HG02970 (cell line): ENCODE results near the gene P2RX5.
"Not testable (repeated sequence)": the region's sequence is repeated elsewhere in the genome, so short reads cannot be mapped to it uniquely, and the experiment has no call there.

Source experiments
- ATAC-seq: cut with Tn5 transposase; IDR thresholded peaks from one replicate; pipeline ENCODE4 v1.9.1; 2021; ENCODE audit warnings: mild to moderate bottlenecking, moderate library complexity, moderate number of reproducible peaks; ENCODE audit not compliant: unreplicated experiment, low FRiP score

The P2RX5 gene

GRCh38 chr17:3695723-3696411 is at the start of gene P2RX5:
Gene P2RX5, minus strand, starts transcription at chr17:3696155. Its CDS starts 150 bp downstream, at chr17:3696005.
- no peak for ATAC-seq

GRCh38 chr17:3745071-3745470 is 49.1 kb upstream of the P2RX5 start:
- no peak for ATAC-seq

GRCh38 chr17:3744014-3744413 is 48.1 kb upstream of the P2RX5 start:
- no peak for ATAC-seq

- ATAC-seq = no peak
Measured at GRCh38 chr17:3740611-3741073, 44.7 kb upstream of the P2RX5 start.

- ATAC-seq = no peak
Measured at GRCh38 chr17:3739422-3740124, 43.6 kb upstream of the P2RX5 start.

- no peak for ATAC-seq
Measured at GRCh38 chr17:3738562-3739295, 42.8 kb upstream of the P2RX5 start.

- no peak for ATAC-seq
Measured at GRCh38 chr17:3735515-3735914, 39.6 kb upstream of the P2RX5 start.

GRCh38 chr17:3734911-3735276 is 38.9 kb upstream of the P2RX5 start:
- ATAC-seq = not testable (repeated sequence)

- ATAC-seq = no peak
Measured at GRCh38 chr17:3732210-3732621, 36.3 kb upstream of the P2RX5 start.

GRCh38 chr17:3730881-3731429 is 35.0 kb upstream of the P2RX5 start:
- ATAC-seq = no peak

GRCh38 chr17:3729881-3730280 is 33.9 kb upstream of the P2RX5 start:
- no peak for ATAC-seq

- ATAC-seq = not testable (repeated sequence)
Measured at GRCh38 chr17:3728099-3728498, 32.1 kb upstream of the P2RX5 start.

- no peak for ATAC-seq
Measured at GRCh38 chr17:3727041-3727440, 31.1 kb upstream of the P2RX5 start.

GRCh38 chr17:3724378-3725077 is 28.6 kb upstream of the P2RX5 start:
- ATAC-seq = no peak

GRCh38 chr17:3723556-3724377 is 27.8 kb upstream of the P2RX5 start, which contains the start of gene HASPIN:
Gene HASPIN, plus strand, starts transcription at chr17:3723903. Its CDS starts 33 bp downstream, at chr17:3723936.
- peak; percentile 96 for ATAC-seq

GRCh38 chr17:3723188-3723555 is 27.2 kb upstream of the P2RX5 start:
- ATAC-seq = no peak

- no peak for ATAC-seq
Measured at GRCh38 chr17:3722716-3723115, 26.8 kb upstream of the P2RX5 start.

- ATAC-seq = no peak
Measured at GRCh38 chr17:3719265-3719664, 23.3 kb upstream of the P2RX5 start.

- no peak for ATAC-seq
Measured at GRCh38 chr17:3718201-3718600, 22.2 kb upstream of the P2RX5 start.
